ENCODE data around the gene ADD1. TPM values are rescaled to one million over a fixed set of nuclear protein-coding genes. Genes with fewer than 3 reads are reported as not detected.
A peak's percentile ranks its signal among the peaks of the same experiment; 100 is the strongest.

ADD1 gene
- total and polyA plus RNA-seq, 2 of the 13 experiments (the other 11 are each of a cell fraction or from before 2014, with no cell fraction given), result 73.9 to 122 TPM

DNA sequence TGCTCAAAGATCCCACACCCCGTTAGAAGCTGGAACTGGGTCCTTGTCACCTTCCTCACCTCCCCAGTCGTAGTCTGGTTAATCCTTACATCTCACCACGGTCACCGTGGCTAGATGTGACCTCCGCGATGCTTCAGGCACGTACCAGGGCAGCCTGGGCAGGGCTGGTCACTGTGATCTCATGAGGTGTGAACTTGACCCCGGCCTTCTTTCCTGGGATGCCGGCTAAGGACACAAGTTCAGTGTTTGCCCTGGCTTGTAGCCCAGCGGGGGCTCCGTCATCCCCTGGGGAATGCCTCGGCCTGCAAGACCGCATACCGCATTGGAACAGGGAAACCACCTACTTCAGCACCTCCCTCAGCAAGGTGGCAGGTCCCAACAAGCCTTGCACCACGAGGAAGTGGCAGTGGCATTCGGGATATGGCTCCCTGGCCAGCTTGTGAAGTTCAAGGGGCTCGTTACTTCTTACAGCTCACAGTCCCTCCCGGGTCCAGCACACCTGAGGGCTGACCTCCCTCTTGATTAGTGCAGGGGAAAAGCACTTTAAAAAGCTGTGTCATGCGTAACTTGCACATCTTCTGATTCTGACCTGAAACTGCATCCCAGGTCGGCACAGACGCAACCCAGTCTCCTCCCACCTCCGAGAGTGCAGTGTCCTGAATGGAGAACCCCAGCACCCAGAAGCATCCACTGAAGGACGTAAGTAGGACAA is 93.7 kb downstream of the ADD1 start (continued):
- TF ChIP-seq MTA1 (CRISPR knock-in tag; IDR thresholded peaks at IDR 0.05; ENCODE audit: borderline replicate concordance) (peak; percentile 91; the same call in 1 of the 2 replicates), CREBL2 (CRISPR knock-in tag; IDR thresholded peaks at IDR 0.05; ENCODE audit: borderline replicate concordance) (no peak), ATF7 (IDR thresholded peaks at IDR 0.05) (no peak), ATF7 (CRISPR knock-in tag; IDR thresholded peaks at IDR 0.05) (peak; percentile 92), SALL1 (CRISPR knock-in tag; IDR thresholded peaks at IDR 0.05) (peak; percentile 89), POGK (CRISPR knock-in tag; conservative IDR thresholded peaks at IDR 0.05) (peak; percentile 70; the same call in 1 of the 2 replicates), NRL (CRISPR knock-in tag; IDR thresholded peaks at IDR 0.05; ENCODE audit: borderline replicate concordance) (peak; percentile 89), ZNF281 (CRISPR knock-in tag; IDR thresholded peaks at IDR 0.05; ENCODE audit: borderline replicate concordance) (no peak; the same call in 1 of the 2 replicates), ZNF724P (CRISPR knock-in tag; IDR thresholded peaks at IDR 0.05; ENCODE audit: borderline replicate concordance) (0 out of 2 replicates have a peak, but pooled peaks have one; percentile 68), RARA (CRISPR knock-in tag; IDR thresholded peaks at IDR 0.05) (peak; percentile 100), STAG1 (CRISPR knock-in tag; IDR thresholded peaks at IDR 0.05) (0 out of 2 replicates have a peak, but pooled peaks have one; percentile 19), ZNF354B (CRISPR knock-in tag; IDR thresholded peaks at IDR 0.05) (no peak), KDM6A (CRISPR knock-in tag; IDR thresholded peaks at IDR 0.05; ENCODE audit: low read depth) (no peak), TBL1XR1 (IDR thresholded peaks at IDR 0.05; ENCODE audit: borderline replicate concordance, low read length, partially characterized antibody) (peak; percentile 98), ZNF607 (CRISPR knock-in tag; IDR thresholded peaks at IDR 0.05; ENCODE audit: borderline replicate concordance) (peak; percentile 83; the same call in 1 of the 2 replicates), FOXJ3 (CRISPR knock-in tag; IDR thresholded peaks at IDR 0.05; ENCODE audit: borderline replicate concordance) (0 out of 2 replicates have a peak, but pooled peaks have one; percentile 54), NR2C2 (CRISPR knock-in tag; IDR thresholded peaks at IDR 0.05; ENCODE audit: borderline replicate concordance) (peak; percentile 68)
- TF ChIP-seq, protein P1, sequence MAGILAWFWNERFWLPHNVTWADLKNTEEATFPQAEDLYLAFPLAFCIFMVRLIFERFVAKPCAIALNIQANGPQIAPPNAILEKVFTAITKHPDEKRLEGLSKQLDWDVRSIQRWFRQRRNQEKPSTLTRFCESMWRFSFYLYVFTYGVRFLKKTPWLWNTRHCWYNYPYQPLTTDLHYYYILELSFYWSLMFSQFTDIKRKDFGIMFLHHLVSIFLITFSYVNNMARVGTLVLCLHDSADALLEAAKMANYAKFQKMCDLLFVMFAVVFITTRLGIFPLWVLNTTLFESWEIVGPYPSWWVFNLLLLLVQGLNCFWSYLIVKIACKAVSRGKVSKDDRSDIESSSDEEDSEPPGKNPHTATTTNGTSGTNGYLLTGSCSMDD (CRISPR knock-in tag; IDR thresholded peaks at IDR 0.05), result no peak
